ENCODE results near the gene DCX.

The DCX gene

DNA sequence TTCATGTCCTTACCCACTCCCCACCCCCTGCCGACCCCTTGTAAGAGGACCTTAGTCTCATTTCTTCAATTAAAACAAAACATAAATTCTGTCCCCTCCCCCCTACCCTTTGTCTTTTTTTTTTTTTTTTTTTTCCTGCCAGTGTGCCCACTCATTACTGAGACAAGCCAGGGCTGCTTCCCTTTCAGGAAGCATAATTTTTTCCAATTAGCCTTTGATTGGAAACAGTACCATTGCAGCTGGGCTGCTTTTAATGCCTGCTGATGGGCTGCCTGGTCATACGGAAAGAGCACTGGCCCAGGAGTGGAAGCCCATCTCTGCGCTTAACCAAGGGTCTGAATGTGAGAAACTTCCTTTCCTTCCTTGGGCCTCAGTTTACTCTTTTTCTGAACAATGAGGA lies 123.2 kb downstream of the DCX start:
- H4K20me1 ChIP-seq (ENCODE audit: insufficient read depth): no peaks in the 10 kb centered on the region
- no peak overlapping the region for H3K4me2 ChIP-seq
- TF ChIP-seq, protein P1, sequence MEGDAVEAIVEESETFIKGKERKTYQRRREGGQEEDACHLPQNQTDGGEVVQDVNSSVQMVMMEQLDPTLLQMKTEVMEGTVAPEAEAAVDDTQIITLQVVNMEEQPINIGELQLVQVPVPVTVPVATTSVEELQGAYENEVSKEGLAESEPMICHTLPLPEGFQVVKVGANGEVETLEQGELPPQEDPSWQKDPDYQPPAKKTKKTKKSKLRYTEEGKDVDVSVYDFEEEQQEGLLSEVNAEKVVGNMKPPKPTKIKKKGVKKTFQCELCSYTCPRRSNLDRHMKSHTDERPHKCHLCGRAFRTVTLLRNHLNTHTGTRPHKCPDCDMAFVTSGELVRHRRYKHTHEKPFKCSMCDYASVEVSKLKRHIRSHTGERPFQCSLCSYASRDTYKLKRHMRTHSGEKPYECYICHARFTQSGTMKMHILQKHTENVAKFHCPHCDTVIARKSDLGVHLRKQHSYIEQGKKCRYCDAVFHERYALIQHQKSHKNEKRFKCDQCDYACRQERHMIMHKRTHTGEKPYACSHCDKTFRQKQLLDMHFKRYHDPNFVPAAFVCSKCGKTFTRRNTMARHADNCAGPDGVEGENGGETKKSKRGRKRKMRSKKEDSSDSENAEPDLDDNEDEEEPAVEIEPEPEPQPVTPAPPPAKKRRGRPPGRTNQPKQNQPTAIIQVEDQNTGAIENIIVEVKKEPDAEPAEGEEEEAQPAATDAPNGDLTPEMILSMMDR (conservative IDR thresholded peaks at IDR 0.05; ENCODE audit: low read depth, low read length): no peak
- H3K27ac ChIP-seq: no peak overlapping the region
- no peaks in the 10 kb centered on the region for H3K4me1 ChIP-seq (ENCODE audit: low read depth, poor library complexity, severe bottlenecking)
- H3K27me3 ChIP-seq (ENCODE audit: insufficient read depth, low read depth): no peaks in the 10 kb centered on the region
- H3K9ac ChIP-seq: no peak overlapping the region
- H2AFZ ChIP-seq (ENCODE audit: low read depth): no peak overlapping the region
- H3K79me2 ChIP-seq (ENCODE audit: insufficient read depth, low read depth): no peaks in the 10 kb centered on the region
- no peaks in the 10 kb centered on the region for H3K36me3 ChIP-seq (ENCODE audit: insufficient read depth)
- no peak overlapping the region for H3K4me3 ChIP-seq (IDR thresholded peaks at IDR 0.05; ENCODE audit: insufficient read depth, low read depth, low read length)

DNA sequence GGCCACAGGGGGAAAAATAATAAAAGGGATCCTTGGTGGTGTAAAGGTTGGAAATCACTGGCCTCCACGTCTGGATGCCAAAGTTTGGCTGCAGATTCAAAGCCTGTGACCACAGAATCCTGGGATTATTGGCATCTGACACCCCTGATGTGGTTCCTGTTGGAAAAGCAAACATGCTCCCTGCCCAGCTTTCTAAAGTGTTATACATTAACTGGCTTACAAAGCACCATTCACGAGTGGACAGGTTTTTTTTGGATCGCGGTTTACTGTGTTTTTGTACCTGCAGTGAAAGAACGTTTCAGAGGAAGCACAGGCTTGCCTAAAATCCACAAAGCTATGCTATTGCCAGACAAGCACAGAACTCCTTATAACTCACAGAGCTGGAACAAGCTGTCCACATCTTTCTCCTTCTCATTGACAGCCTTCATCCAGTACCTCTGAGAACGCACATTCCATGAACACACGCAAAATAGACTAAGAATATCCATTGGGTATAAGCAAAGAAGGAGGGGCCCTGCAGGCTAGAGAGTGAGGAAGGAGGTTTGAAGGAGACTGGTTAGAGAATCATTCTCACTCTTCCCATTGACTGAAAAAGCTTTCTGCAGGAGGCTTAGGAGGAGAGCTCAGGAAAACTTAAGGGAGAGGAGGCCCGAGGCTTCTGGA lies 127.2 kb downstream of the DCX start:
- no peaks in the 10 kb centered on the region for H3K27me3 ChIP-seq (ENCODE audit: insufficient read depth, low read depth)
- no peaks in the 10 kb centered on the region for H3K4me1 ChIP-seq (ENCODE audit: low read depth, poor library complexity, severe bottlenecking)
- no peak overlapping the region for H3K4me2 ChIP-seq
- H4K20me1 ChIP-seq (ENCODE audit: insufficient read depth): no peaks in the 10 kb centered on the region
- TF ChIP-seq, protein P1 (conservative IDR thresholded peaks at IDR 0.05; ENCODE audit: low read depth, low read length): no peak
- no peak overlapping the region for H3K9ac ChIP-seq
- no peak overlapping the region for H3K4me3 ChIP-seq (IDR thresholded peaks at IDR 0.05; ENCODE audit: insufficient read depth, low read depth, low read length)
- no peak overlapping the region for H2AFZ ChIP-seq (ENCODE audit: low read depth)
- no peaks in the 10 kb centered on the region for H3K79me2 ChIP-seq (ENCODE audit: insufficient read depth, low read depth)
- no peaks in the 10 kb centered on the region for H3K36me3 ChIP-seq (ENCODE audit: insufficient read depth)
- H3K27ac ChIP-seq: no peak overlapping the region

DNA sequence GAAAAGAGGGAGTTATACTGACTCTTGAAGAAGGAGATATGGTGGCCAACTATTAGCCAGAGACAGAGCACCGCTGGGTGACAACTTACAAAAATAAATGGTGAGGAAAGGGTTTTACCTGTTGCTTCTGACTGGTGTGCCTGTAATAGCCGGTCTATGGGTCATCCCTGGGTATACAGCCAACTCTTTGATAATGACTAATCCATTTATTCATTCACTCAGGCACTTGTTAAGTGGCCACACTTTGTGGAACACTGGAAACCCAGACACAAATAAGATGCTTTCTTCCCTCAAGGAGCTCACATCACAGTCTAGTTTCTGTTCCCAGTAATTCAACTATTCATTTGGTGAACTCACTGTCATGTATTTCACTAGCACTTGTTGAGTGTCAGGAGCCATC lies 128.5 kb downstream of the DCX start:
- Histone ChIP-seq H3K27ac (no peak overlapping the region), H3K79me2 (ENCODE audit: insufficient read depth, low read depth) (no peaks in the 10 kb centered on the region), H3K9ac (no peak overlapping the region), H3K36me3 (ENCODE audit: insufficient read depth) (no peaks in the 10 kb centered on the region), H3K4me1 (ENCODE audit: low read depth, poor library complexity, severe bottlenecking) (no peaks in the 10 kb centered on the region), H2AFZ (ENCODE audit: low read depth) (no peak overlapping the region), H3K4me3 (IDR thresholded peaks at IDR 0.05; ENCODE audit: insufficient read depth, low read depth, low read length) (no peak overlapping the region), H4K20me1 (ENCODE audit: insufficient read depth) (no peaks in the 10 kb centered on the region), H3K27me3 (ENCODE audit: insufficient read depth, low read depth) (no peaks in the 10 kb centered on the region), H3K4me2 (no peak overlapping the region)
- TF ChIP-seq, protein P1 (conservative IDR thresholded peaks at IDR 0.05; ENCODE audit: low read depth, low read length): no peak

DNA sequence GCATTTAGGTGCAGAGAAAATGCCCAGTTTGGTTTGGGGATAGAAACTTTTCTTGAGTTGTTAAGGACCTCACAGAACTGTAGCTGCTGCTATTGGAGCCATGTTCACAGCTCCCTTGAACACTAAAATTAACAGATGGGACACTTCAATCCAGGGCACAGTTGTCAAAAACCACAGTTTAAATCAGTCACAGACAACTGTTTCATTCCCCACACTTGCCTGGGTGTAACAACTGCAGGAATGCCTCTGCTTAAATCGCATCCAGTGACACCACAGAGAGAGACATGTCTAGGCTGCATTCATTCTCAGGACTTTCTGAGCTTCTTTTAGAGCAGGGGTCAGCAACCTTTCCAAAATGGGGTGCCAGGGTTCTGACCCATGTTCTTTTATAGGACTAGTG lies 129.0 kb downstream of the DCX start:
- Histone ChIP-seq H3K9ac (no peak overlapping the region), H4K20me1 (ENCODE audit: insufficient read depth) (no peaks in the 10 kb centered on the region), H3K4me1 (ENCODE audit: low read depth, poor library complexity, severe bottlenecking) (no peaks in the 10 kb centered on the region), H3K36me3 (ENCODE audit: insufficient read depth) (no peaks in the 10 kb centered on the region), H3K27me3 (ENCODE audit: insufficient read depth, low read depth) (no peaks in the 10 kb centered on the region), H3K4me3 (IDR thresholded peaks at IDR 0.05; ENCODE audit: insufficient read depth, low read depth, low read length) (no peak overlapping the region), H3K4me2 (no peak overlapping the region), H3K27ac (no peak overlapping the region), H3K79me2 (ENCODE audit: insufficient read depth, low read depth) (no peaks in the 10 kb centered on the region), H2AFZ (ENCODE audit: low read depth) (no peak overlapping the region)
- TF ChIP-seq, protein P1 (conservative IDR thresholded peaks at IDR 0.05; ENCODE audit: low read depth, low read length): no peak

Data from KMS-11 (cell line).